Activated CD8-positive, alpha-beta memory T cell treated with anti-CD3 and anti-CD28 coated beads for 1 hour (primary cell): ENCODE measurements around the gene CFAP410.
"Not testable (repeated sequence)": the region's sequence is repeated elsewhere in the genome, so short reads cannot be mapped to it uniquely, and the experiment has no call there.

Experiments used
- DNase-seq, 2 donors: peaks; one replicate each; pipeline ENCODE4 v3.0.0-alpha.2; 2020; ENCODE audit warnings: low read depth in 1 of 2; ENCODE audit errors: extremely low read depth in 1 of 2

Gene CFAP410

GRCh38 chr21:44288251-44289110 lies 50.7 kb downstream of the CFAP410 start:
- no peak for DNase-seq

DNA sequence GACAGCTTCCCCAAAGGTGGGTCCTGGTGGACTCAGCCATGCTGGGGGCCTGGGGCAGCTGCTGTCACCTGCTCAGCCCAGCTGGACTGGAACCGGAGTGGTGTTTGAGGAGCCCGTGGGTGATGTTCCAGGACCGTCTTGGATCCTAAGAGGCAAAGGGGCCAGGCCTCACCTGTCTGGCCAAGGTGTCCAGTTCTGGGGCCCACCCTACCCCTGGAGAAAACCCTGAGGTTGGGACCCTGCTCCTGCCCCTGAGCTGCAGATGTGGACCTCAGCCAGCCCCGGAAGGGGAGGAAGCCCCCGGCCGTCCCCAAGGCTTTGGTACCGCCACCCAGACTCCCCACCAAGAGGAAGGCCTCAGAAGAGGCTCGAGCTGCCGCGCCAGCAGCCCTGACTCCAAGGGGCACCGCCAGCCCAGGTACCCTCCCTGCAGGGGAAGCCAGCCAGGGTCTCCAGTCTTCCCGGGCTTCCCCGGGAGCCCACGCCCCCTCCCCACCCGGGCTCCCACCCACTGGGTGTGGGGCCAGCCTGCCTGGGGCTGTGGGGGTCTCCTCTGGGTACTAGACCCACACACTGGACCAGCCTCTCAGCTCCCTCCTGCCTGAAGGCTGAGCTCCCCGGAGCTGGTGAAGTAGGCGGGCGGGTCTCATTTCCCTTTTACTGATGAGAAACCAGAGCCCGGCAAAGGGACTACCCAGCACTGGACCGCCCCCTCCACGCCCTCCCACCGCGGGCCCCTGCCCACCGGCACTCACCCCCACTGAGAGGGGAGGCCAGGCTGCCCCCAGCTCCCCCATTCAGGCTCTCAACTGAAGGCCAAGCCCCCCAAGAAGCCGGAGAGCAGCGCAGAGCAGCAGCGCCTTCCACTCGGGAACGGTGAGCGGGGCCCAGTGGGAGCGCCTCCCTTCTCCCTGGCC lies 52.2 kb downstream of the CFAP410 start:
- DNase-seq, result no peak

- no peak for DNase-seq
Measured at GRCh38 chr21:44286086-44286715, 53.0 kb downstream of the CFAP410 start.

- DNase-seq, result no peak
Measured at GRCh38 chr21:44285138-44285992, 53.8 kb downstream of the CFAP410 start, which contains the start of gene AIRE. Gene AIRE, plus strand, starts transcription at chr21:44285876. Its CDS starts 131 bp downstream, at chr21:44286007.

DNA sequence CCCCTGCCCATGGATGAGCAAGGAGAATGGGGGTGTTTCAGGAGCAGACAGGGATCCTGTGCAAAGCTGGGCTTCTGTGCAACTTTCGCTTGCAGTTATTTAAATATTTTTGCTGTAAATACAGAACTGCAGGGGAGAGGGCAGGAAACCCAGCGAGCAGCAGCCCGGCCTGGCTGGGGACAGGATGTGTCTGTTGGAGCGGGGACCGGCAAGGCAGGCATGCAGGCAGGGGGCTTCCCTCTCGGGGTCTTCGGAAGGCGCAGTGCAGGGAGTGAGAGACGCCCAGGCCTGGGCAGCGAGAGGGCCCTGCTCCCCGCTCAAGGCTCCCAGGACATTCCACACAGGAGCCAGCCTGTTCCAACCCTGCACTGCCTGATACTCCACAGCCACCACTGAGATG lies 55.2 kb downstream of the CFAP410 start:
- no peak for DNase-seq

DNA sequence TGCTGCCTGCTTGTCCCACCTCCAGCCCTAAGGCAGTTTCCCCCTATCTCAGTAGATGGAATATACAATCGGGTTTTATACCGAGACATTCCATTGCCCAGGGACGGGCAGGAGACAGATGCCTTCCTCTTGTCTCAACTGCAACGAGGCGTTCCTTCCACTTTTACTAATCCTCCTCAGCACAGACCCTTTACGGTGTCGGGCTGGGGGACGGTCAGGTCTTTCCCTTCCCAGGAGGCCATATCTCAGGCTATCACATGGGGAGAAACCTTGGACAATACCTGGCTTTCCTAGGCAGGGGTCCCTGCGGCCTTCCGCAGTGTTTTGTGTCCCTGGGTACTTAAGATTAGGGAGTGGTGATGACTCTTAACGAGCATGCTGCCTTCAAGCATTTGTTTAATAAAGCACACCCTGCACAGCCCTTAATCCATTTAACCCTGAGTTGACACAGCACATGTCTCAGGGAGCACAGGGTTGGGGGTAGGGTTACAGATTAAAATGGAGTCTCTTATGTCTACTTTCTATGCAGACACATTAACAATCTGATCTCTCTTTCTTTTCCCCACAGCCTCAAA lies 55.9 kb downstream of the CFAP410 start:
- DNase-seq, result not testable (repeated sequence)

- DNase-seq, result no peak
Measured at GRCh38 chr21:44282370-44282769, 56.8 kb downstream of the CFAP410 start.

DNA sequence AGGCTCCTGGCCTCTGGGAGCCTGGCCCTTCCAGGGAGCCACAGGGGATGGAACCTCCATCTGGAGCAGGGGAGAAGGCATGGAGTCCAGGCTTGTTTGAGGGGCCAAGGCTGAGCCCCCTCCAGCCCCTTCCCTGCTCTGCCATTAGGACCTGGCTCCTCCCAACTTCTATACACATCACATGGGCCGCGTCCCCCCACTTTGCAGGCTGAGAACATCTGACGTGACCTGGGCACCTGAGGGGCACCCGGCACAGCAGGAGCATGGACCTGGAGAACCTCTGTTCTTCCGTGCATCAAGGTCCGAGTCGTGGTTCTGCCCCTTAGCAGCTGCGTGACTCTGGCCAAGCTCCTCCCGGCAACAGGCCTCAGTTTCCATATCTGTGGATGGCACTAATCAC lies 57.4 kb downstream of the CFAP410 start:
- no peak for DNase-seq

GRCh38 chr21:44279354-44280260 lies 59.6 kb downstream of the CFAP410 start:
- no peak for DNase-seq
